Activated CD8-positive, alpha-beta memory T cell treated with anti-CD3 and anti-CD28 coated beads, Interleukin-2, amount 50 U/mL, for 24 hours (primary cell): ENCODE measurements around the gene TDO2.
"Not testable (repeated sequence)": the region's sequence is repeated elsewhere in the genome, so short reads cannot be mapped to it uniquely, and the experiment has no call there.

Experiments
- DNase-seq: peaks from one replicate; pipeline ENCODE4 v3.0.0-alpha.2; 2020; ENCODE audit errors: extremely low read depth

The TDO2 gene

DNA sequence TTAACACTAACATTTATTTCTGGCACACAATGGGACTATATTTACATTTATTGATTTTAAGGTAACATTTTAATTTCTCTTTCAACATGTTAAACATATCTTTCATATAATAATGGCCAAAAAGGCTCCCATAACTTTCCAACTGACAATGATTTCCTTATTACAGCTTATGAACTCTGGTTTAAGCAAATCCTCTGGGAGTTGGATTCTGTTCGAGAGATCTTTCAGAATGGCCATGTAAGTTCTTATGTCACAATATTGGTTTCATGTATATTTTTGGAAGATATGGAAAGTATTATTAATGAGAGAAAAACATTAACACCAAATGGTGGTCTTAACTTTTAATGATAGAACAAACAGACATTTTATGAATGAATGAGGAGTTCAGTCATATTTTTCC lies 4.1 kb downstream of the TDO2 start:
- DNase-seq = no peak

DNA sequence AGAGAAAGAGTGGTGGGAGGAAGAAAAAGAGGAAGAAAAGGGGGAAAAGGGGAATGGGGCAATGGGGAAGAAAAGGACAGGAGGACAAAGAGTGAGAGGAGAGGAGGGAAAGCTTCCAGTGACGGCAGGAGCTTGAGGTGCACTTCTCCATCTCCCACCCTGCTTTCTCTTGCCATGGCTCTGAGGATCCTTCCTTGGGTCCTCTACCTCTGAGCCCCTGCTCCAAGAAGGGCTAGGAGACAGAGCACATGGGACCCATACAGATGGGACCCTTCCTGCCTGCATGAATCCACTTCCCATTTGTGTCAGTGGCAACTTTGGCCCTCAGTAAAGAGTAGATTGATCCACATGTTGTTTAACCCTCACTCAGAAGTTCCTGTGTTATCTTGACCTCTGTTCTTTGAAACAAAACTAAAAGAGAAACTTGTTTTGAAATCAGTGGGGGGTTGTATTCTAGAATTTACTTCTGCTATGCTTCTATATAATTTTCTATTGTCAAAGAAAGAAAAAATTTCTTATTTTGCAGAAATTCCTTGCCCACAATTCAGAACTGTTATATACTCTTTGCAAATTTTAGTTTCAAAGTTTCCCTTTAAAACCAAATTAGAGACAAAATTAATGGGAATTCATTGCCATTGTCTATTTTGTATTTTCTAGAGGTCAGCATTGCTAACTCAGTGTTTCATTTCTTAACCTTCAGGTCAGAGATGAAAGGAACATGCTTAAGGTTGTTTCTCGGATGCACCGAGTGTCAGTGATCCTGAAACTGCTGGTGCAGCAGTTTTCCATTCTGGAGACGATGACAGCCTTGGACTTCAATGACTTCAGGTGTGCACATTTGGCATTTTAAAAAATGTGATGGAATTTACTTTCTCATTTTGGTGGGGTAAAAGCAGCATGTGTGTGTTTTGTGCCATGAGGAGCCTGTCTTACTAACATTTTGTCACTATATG lies 5.0 kb downstream of the TDO2 start:
- no peak for DNase-seq

DNA sequence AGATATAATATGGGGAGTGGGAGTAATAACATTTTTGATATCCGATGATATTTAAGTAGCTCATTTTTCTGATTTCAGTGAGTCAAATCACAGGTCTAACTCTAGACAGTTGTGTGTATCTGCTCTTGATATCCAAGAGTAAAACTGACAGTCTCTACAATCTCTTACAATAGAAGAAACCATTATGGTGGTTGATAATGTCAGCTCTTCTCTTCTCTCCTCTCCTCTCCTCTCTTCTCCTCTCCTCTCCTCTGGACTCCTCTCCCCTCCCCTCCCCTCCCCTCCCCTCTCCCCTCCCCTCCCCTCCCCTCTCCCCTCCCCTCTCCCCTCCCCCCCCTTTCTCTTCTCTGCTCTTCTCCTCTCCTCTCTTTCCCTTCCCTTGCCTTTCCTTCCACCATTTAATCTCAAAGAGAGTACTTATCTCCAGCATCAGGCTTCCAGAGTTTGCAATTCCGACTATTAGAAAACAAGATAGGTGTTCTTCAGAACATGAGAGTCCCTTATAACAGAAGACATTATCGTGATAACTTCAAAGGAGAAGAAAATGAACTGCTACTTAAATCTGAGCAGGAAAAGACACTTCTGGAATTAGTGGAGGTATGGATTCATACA lies 6.2 kb downstream of the TDO2 start:
- no peak for DNase-seq

GRCh38 chr4:155911905-155912304 lies 8.4 kb downstream of the TDO2 start:
- DNase-seq = no peak

GRCh38 chr4:155914782-155915181 lies 11.3 kb downstream of the TDO2 start:
- no peak for DNase-seq

- no peak for DNase-seq
These were observed 18.1 kb downstream of the TDO2 start for GRCh38 chr4:155921597-155921996.

DNA sequence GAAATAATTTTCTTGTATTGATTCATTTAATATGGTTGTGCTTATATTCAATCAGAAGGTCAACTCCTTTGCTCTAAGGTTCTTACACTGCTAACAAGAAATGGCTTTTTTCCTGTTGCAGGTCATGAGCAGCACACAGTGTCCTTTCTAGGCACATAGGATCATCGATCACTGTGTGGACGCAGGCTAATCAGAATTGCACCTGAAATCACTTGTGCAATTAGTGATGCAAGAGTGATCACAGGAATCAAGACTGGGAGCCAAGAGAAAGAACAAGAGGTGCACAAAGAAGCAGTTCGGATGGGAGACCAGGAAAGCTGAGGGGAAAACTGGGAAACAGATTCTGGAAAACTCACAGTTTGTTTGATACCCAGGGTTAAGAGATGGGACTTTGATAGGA lies 21.1 kb downstream of the TDO2 start:
- DNase-seq = no peak

DNA sequence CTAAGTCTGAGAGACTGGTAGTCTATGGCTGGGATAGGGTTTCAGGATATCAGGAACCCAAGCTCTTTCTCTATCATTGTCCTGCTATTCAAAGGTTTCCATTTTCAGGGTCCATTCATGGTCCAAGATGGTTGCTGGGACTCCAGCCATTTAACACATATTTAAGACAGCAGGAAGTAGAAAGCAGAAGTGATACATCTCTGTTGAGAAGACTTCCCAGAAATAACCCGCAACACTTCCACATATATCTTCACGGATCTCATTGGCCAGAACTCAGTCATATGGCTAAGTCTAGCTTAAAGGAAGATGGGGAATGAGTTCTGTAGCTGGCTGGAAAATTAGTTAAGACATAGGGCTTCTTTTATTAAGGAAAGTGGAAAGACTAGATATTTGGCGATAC lies 26.3 kb downstream of the TDO2 start:
- DNase-seq = no peak

GRCh38 chr4:155930330-155930729 lies 26.8 kb downstream of the TDO2 start:
- DNase-seq = no peak

- DNase-seq = no peak
These were observed 28.1 kb downstream of the TDO2 start for GRCh38 chr4:155931634-155932033.

DNA sequence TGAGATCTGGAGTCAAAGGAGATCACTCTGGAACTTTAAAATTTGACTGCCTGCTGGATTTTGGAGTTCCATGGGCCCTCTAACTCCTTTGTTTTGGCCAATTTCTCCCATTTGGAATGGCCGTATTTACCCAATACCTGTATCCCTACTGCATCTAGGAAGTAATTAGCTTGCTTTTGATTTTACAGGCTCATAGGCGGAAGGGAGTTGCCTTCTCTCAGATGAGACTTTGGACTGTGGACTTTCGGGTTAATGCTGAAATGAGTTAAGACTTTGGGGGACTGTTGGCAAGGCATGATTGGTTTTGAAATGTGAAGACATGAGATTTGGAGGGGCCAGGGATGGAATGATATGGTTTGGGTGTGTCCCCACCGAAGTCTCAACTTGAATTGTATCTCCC lies 31.1 kb downstream of the TDO2 start:
- not testable (repeated sequence) for DNase-seq

DNA sequence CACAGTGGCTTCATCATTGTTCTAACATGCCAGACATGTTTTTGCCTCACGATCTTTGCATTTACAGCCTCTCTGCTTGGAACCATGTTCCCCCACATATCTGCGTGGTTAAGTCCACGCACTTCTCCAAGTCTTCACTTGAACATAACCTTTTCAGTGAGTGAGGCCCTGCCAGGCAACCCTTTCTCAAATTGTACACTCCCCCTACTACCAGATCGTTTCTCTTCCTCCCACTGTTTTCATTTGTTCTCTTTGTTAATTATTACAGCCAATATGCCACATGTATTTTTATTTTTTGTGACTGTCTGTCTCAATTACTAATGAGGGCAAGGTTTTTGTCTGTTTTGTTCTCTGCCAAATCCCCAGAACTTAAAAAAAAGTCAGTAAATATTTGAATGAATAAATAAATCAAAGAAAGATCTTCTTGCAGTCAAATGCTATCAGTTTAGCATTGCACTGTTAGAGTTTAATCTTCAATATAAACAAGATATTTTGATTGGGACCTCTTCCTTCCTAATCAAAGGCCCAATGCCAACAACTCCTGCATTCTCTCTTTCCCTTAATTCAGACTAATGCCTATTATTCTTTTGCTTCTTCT lies 32.0 kb downstream of the TDO2 start:
- no peak for DNase-seq

DNA sequence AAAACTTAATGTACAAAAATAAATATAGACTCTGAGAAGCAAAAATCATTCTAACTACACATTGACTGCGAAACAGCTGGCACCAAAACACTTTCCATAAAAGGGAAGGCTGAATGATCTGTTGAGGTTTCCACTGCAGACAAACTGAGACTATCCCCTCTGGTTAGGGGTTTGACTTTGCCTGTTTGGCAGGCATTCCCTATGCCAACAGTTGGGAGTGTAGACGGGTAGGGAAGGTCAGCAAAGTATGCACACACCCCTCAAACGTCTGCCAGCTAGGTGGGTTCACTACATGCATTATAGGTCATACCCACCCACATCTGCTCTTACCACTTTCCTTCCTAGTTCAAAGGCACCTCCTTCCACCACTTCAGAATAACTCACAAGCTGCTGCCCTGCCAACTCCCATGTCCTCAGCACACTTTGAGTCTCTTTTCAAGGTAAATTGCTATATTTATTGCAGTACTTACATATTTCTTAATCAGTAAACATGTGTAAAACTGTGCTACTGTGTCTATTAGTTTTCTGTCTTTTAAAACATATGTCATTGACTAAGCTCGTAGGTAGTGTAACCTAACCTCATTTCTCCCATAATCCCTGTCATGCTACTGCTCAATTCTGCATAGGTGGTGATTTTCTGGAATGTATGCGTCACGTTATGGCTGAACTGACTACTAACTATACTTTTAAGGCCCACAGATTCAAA lies 37.7 kb downstream of the TDO2 start:
- DNase-seq = no peak

- DNase-seq = no peak
These were observed 38.3 kb downstream of the TDO2 start for GRCh38 chr4:155941820-155942219.

DNA sequence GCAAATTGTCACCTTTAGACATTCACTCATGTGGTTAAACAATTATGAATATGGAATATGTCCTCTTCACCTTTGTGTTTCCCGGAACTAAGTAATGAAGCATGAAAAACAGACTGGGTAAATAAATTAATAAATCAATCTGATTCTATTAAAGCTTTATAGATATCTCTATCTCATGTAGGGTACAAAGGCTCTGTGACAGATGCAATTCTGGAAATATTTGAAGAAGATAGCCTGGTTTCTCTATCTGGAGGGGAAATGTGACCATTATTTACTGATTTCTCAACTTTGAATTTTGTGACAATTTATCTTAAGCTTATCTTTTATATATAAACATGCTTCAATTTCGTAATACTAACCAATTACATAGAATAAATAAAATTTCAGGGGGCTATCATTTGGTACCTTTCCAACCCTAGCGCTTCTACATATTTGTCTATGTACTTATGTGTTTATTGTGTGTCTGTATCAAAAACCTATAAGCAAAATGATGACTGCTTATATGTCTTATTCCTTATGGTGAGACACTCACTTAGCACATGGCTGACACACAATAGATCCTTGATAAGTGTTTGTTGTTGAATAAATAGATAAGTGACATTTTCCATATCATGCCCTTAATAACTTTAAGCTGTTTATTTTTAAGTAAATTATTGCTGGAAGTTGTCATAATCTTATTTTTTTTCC lies 40.3 kb downstream of the TDO2 start:
- no peak for DNase-seq

GRCh38 chr4:155944516-155944915 lies 41.0 kb downstream of the TDO2 start:
- DNase-seq = no peak

GRCh38 chr4:155946486-155946885 lies 43.0 kb downstream of the TDO2 start:
- no peak for DNase-seq

DNA sequence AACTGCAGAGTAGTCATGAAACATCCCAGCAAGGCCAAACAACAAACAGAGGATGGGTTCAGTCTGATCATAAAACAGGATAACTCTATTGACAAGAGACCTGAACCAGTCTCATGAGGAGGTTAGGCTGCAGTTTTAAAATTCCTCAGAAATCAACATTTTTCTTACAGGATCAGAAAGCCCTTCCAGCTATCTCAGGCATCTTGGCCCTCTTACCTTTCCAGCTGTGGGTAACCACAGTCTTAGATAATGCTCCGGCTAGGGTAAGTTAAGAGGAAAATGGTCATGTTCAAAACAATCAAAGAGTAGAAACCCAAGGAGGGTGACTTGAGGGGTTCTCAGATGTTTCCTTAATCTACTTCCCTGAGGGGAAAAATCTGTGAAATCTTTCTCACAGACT lies 45.0 kb downstream of the TDO2 start:
- DNase-seq = no peak

DNA sequence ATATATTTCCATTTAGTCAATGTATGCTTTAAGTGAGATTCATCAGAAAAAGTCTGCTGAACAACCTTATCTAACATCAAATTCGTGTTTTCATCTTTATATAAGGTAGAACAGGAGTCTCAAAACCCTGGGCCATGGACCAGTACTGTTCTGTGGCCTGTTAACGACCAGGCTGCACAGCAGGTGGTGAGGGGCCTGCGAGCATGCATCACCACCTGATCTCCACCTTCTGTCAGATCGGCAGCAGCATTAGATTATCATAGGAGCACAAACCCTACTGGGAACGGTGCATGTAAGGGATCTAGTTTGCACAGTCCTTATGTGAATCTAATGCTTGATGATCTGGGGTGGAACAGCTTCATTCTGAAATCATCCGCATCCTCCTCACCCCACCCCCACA lies 47.0 kb downstream of the TDO2 start:
- DNase-seq = no peak

GRCh38 chr4:155952501-155952901 lies 49.0 kb downstream of the TDO2 start:
- DNase-seq = no peak
